HUES6 (cell line): Measurements from ENCODE around the gene DDX42.

Source experiments
- H3K27ac ChIP-seq: 2 replicates; pipeline ENCODE4 v1.7.0; 2013; ENCODE audit warnings: low read depth, mild to moderate bottlenecking, low read length, inconsistent platforms
- H3K27me3 ChIP-seq: 2 replicates; pipeline ENCODE4 v1.6.1; 2013; ENCODE audit warnings: low read length; ENCODE audit not compliant: control insufficient read depth, insufficient read depth
- H3K36me3 ChIP-seq: 2 replicates; pipeline ENCODE4 v1.6.1; 2013; ENCODE audit warnings: low read length; ENCODE audit not compliant: control insufficient read depth, insufficient read depth
- H3K4me1 ChIP-seq: 2 replicates; pipeline ENCODE4 v1.6.1; 2013; ENCODE audit warnings: low read length; ENCODE audit not compliant: control insufficient read depth, insufficient read depth
- H3K4me3 ChIP-seq: 2 replicates; pipeline ENCODE4 v1.5.1; 2013; ENCODE audit warnings: low read depth, low read length
- H3K9ac ChIP-seq: one replicate; pipeline ENCODE4 v1.6.1; 2013; ENCODE audit warnings: mild to moderate bottlenecking, low read length
- H3K9me3 ChIP-seq: 2 replicates; pipeline ENCODE4 v1.6.1; 2013; ENCODE audit warnings: low read depth, low read length; ENCODE audit not compliant: control insufficient read depth, insufficient read depth

The DDX42 gene

DNA sequence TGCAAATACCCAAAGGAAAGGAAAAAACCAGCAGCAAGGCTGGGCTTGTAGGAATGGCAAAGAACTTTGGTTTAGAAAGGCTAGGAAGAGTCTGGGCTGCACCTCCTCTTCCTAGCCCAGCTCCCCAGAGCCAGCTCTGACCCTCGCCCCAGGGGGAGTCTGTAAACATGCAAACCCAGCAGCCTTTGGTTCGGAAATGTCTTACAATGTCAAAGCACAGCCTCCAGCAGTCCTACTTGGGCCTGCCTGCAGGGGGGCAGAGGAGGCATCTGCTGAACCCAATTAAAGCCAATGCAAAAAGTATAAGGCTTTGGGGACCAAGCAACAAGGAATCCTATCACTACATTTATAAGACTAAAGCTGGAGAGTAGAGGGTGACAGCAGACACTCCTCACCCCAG lies 58.5 kb downstream of the DDX42 start:
- Histone ChIP-seq H3K9me3 (no peaks in the 10 kb centered on the region), H3K27me3 (no peaks in the 10 kb centered on the region), H3K36me3 (peaks cover 87% of the 10 kb centered on the region), H3K27ac (no peak overlapping the region), H3K4me3 (no peak overlapping the region), H3K9ac (no peak overlapping the region), H3K4me1 (no peaks in the 10 kb centered on the region)

DNA sequence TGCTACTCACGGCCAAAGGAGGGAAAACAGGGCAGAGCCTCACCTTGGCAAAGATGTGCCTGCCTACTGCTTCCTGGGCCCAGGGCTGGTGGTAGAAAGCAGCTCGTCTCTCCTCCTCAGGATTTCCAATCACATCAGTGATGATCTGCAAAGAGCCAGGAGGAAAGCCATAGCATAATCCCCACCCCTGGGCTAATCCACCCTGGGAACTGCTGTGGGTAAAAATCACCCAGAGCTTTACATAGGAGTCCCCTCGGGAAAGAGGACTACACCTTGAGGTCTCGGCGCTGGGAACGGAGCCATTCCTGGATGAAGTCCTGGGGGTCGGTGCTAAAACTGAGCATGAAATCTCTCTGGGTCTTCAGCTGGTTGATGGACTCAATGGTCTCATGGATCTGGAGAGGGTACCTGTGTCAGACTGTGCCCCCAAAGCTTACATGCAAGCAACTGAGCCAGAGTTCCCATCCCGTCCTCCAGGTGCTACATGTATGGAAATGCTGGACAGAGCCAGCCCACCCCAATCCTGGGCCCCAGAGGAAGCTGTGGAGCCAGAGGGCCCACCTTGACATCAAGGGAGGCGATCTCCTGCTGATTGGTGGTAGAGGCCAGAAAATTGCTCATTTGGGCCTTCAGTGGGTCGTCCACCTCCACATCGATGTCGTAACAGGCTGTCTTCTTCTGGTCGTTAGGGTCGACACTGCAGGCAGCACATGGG lies 59.2 kb downstream of the DDX42 start:
- no peak overlapping the region for H3K4me3 ChIP-seq
- peaks cover 86% of the 10 kb centered on the region for H3K36me3 ChIP-seq
- no peak overlapping the region for H3K27ac ChIP-seq
- 0 out of 2 replicates have a peak, but pooled peaks cover under 1% of the 10 kb centered on the region for H3K4me1 ChIP-seq
- H3K27me3 ChIP-seq, result no peaks in the 10 kb centered on the region
- H3K9ac ChIP-seq, result no peak overlapping the region
- no peaks in the 10 kb centered on the region for H3K9me3 ChIP-seq

DNA sequence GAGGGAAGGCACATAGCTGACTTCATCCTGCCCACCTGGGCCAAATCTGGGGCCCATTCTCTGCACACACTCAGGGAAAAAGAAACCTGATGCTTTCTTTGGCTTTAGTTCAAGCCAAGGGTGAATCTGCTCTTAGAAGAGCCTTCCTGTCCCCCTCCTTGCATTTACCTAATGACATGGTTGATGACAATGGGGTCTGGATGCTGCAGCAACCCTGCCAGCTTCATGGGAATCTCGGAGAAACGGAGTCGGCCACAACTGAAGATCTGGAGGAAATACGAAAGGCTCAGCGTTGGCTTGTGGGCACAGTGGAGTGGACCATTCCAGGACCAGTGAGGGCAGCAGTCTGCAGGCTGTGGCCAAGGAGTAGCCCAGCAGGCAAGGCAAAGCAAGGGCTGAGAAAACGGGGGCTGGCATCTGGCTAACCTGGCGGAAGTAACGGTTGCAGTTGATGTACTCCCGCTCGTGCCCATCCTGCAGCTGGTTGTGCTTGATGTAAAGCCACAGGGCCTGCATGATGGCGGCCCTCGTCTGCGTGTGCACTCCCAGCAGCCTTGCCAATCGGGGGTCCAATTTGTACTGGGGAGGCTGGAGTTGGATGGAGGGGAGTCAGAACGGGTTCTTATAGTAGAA lies 59.9 kb downstream of the DDX42 start:
- peaks cover 79% of the 10 kb centered on the region for H3K36me3 ChIP-seq
- H3K4me1 ChIP-seq, result peaks cover 7% of the 10 kb centered on the region
- no peak overlapping the region for H3K27ac ChIP-seq

DNA sequence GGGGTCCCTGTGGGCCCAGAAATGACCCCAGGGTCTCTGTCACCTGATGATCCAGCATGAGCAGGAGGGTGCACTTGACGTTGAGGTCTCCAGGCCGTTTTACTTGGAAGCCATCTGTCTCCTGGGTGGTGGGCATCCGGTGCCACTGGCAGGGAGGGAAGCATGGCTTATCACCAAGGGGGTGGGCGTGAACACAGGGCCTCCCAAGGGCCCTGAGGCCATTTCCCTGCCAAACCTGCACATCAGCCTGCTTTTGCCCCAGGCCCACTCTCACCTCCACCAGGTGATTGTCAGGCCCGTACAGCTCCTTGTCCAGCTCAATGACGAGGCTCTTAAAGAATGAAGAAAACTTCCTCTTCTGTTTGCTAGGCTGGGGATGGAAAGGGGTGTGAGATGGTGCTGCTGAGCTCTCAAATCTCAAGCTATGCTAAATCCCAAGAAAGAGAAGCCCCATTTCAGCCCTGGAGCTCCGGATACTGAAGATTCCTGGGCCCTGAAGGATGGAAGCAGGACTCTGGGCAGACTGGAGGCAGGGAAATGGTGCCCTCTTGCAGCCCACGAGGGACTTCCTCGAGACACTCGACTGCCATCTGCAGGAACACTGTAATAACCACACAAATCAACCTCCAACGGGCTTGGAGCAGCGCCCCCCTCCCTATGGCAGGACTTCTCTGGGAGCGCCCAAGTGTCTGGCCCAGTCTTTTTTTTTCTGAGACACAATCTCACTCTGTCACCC lies 60.6 kb downstream of the DDX42 start:
- no peak overlapping the region for H3K9ac ChIP-seq
- no peaks in the 10 kb centered on the region for H3K27me3 ChIP-seq
- no peaks in the 10 kb centered on the region for H3K9me3 ChIP-seq
- no peak overlapping the region for H3K4me3 ChIP-seq
- H3K4me1 ChIP-seq, result peaks cover 14% of the 10 kb centered on the region
- H3K27ac ChIP-seq, result no peak overlapping the region
- H3K36me3 ChIP-seq, result peaks cover 72% of the 10 kb centered on the region

More for the DNA sequence above, 59.9 kb downstream of the DDX42 start:
- no peaks in the 10 kb centered on the region for H3K9me3 ChIP-seq
- no peaks in the 10 kb centered on the region for H3K27me3 ChIP-seq
- H3K9ac ChIP-seq, result no peak overlapping the region
- no peak overlapping the region for H3K4me3 ChIP-seq

DNA sequence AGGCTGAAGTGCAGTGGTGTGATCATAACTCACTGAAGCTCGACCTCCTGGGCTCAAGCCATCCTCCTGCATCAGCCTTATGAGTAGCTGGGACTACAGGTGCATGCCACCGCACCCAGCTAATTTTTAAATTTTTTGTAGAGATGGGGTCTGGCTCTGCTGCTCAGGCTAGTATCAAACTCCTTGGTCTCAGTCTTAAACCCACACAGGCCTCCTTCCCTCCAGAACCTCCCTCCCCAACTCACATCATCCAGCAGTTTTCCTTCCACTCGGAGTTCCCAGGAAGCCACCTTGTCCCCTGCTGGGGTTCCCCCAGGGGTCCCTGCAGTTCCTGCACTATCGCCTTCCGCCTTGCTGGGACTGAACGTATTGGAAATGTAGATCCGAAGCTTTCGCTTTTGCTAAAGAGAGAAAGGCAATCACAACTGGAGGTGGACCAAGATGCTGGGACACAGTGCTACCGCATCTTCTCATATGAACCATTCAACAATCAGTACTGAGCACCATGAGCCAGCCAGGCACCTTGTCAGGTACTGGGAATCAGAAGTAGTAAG lies 61.3 kb downstream of the DDX42 start:
- Histone ChIP-seq H3K4me3 (no peak overlapping the region), H3K27ac (no peak overlapping the region), H3K27me3 (no peaks in the 10 kb centered on the region), H3K9me3 (no peaks in the 10 kb centered on the region), H3K9ac (no peak overlapping the region), H3K4me1 (peaks cover 16% of the 10 kb centered on the region), H3K36me3 (peaks cover 65% of the 10 kb centered on the region)

DNA sequence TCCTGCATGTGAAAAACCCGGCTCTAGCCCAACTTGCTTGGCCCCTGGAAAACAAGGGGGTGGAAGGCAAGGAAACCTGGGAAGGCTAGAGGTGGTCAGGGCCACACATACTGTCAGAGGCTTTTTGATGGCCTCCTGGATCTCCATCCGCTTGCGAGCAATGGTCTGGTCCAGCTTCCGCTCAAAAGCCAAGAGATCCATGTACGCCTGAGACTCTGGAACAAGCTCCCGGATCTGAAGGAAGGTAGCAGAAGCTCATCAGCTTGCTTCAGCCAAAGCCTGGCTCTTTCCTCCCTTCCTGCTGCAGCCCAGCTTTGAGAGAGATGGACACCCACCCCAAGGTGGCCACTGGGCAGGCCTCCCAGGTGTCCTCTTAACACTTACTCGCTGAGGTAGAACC lies 62.8 kb downstream of the DDX42 start:
- no peaks in the 10 kb centered on the region for H3K27me3 ChIP-seq
- no peak overlapping the region for H3K4me3 ChIP-seq
- H3K9me3 ChIP-seq, result no peaks in the 10 kb centered on the region
- no peak overlapping the region for H3K9ac ChIP-seq
- H3K36me3 ChIP-seq, result peaks cover 50% of the 10 kb centered on the region
- H3K4me1 ChIP-seq, result peaks cover 28% of the 10 kb centered on the region
- no peak overlapping the region for H3K27ac ChIP-seq

DNA sequence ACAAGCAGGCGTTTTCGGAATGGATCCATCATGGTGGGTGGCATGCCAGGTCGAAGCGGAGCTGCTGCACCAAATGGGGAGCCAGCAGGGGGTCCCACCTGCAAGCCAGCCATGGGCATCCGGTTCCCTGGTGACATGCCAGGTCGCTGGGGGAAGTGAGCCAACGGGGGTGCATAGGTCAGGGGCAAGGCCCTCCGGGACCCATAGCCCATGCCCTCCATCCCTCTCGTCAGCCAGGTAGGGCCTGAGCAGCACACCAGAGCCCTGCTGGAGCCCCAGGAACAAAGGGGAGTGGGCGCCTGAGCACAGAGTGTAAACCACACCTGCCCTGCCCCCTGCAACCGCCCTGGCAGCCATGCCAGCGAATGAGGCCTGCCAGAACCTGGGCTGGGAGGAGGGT lies 63.5 kb downstream of the DDX42 start:
- Histone ChIP-seq H3K4me3 (no peak overlapping the region), H3K36me3 (peaks cover 43% of the 10 kb centered on the region), H3K9me3 (no peaks in the 10 kb centered on the region), H3K27me3 (no peaks in the 10 kb centered on the region), H3K4me1 (peaks cover 28% of the 10 kb centered on the region), H3K27ac (no peak overlapping the region), H3K9ac (no peak overlapping the region)

DNA sequence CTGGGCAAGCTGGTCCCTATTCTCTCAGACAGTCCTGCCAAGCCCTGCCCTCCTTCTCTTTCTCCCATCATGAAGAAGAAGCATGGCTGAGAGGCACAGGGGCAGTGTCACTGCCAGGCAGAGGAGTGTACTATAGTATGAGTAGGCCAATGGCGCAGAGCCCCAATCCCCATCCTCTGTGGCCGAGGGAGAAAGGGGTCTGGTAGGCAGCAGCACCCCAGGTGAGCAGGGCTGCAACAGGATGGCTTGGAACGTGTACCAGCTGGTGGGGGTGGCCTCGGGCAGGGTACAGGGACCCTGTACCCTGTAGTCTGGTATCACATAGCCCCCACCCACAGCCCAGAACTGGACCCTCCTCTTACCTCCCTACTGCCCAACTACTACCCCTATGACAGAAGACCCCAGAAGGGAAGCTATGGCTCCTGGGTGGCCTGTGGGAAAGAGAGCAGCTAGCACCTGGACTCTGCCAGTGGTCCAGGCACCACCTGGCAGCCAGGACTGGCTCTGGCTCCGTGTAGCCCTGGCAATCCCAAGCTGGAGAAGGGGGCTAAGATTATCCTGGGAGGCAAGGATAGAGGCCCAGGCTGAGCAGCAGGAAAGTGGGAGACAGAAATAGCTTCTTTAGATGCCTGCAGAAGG lies 64.1 kb downstream of the DDX42 start:
- no peaks in the 10 kb centered on the region for H3K27me3 ChIP-seq
- H3K9ac ChIP-seq, result no peak overlapping the region
- peaks cover 28% of the 10 kb centered on the region for H3K4me1 ChIP-seq
- peaks cover 37% of the 10 kb centered on the region for H3K36me3 ChIP-seq
- no peak overlapping the region for H3K27ac ChIP-seq
- no peaks in the 10 kb centered on the region for H3K9me3 ChIP-seq
- no peak overlapping the region for H3K4me3 ChIP-seq

DNA sequence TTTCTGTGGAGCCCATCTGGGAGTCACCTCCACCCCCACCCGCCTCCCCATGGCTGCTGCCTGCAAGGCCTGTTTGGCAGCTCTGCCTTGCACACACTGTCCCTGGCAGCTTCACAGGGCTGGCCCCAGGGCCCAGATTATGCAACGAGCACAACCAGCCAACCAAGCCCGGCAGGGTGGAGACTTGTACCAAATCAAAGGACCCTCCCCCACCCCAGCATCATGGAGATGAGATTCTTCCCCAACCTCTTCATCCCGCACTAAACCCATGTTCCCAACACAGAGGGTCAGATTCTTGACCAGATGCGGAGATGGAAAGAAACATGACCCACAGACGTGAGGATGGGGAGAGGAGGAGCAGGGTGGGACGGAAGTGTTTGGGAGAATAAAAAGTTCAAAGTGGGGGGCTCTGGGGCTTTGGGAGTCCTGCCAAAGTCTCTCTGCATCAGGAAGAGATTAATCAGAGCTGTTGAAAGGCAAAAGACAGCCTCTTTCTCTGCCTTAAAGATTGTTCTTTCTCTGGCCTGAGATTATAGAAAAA lies 64.7 kb downstream of the DDX42 start:
- Histone ChIP-seq H3K4me3 (0 out of 2 replicates have a peak overlapping the region, but pooled peaks have one; percentile 18), H3K9me3 (no peaks in the 10 kb centered on the region), H3K36me3 (peaks cover 31% of the 10 kb centered on the region), H3K9ac (no peak overlapping the region), H3K27me3 (no peaks in the 10 kb centered on the region), H3K4me1 (peaks cover 28% of the 10 kb centered on the region), H3K27ac (no peak overlapping the region)

DNA sequence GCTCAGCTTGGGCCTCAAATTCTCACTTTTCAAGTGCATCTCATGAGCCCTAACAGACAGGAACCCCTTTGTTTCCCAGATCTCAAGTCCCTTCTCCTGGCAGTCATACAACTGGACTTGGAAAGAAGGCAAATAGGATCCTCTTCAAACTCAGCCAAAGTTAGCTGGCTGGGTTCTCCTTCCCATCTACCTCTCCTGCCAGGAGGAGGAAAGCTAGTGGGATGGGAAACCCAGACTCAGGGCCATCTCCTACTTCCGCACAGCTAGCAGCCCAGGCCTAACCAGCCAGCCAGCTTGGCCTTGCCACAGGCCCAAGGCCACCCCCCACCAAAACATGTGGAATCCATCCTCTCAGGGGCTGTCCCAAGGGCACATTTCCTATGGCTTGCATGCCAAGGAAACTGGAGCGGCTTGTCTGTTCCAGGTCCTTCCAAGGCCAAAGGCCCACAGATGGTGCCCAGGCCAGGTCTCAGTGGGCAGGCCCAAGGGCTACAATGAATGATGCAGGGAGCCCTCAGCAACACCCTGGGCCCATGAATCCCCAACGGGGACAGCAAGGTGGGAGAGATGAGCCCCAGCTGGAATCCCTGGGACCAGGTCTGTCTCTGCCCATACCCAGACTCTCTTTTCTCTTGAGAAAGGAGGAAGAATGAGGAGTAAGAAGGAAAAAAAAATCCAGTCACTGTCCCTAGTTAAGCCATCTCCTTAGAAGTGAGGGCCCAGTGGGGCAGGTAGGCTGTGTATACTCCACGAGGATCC lies 66.8 kb downstream of the DDX42 start:
- H3K27ac ChIP-seq, result no peak overlapping the region
- no peaks in the 10 kb centered on the region for H3K27me3 ChIP-seq
- peak overlapping the region; percentile 87 for H3K9ac ChIP-seq
- no peaks in the 10 kb centered on the region for H3K9me3 ChIP-seq
- peaks cover 31% of the 10 kb centered on the region for H3K4me1 ChIP-seq
- peaks cover 14% of the 10 kb centered on the region for H3K36me3 ChIP-seq
- H3K4me3 ChIP-seq, result peak overlapping the region; percentile 88
